ENCODE data around the gene PIK3C2G. TPM values are rescaled to one million over a fixed set of nuclear protein-coding genes. Genes with fewer than 3 reads are reported as not detected.

PIK3C2G gene
- total and polyA plus RNA-seq, 8 donors: 0.29 to 191 (median 48.7) TPM

- Histone ChIP-seq H3K27ac (peak overlapping the region; percentile 58 to 81 (median 81)), H3K4me3 (peak overlapping the region; percentile 24 to 44 (median 30))
These were observed 3.3 kb downstream of the PIK3C2G start for GRCh38 chr12:18264581-18265075.

GRCh38 chr12:18267427-18268099, 6.2 kb downstream of the PIK3C2G start:
- intact Hi-C loops (cut with DNase I; ENCODE audit: low total_unique reads): no loop called here
- Histone ChIP-seq H3K4me1 (peaks cover 0 to 20% (median 0%) of the 10 kb centered on the region in 4 donors), H3K4me3 (peak overlapping the region in 3 of 4 donors; percentile 12 to 30 (median 12)), H3K27me3 (no peaks in the 10 kb centered on the region), H3K9me3 (no peaks in the 10 kb centered on the region), H3K36me3 (no peaks in the 10 kb centered on the region), H3K27ac (peak overlapping the region in 4 of 5 donors; percentile 32 to 56 (median 45))
- TF ChIP-seq EP300 (IDR thresholded peaks at IDR 0.05) (no peak), CTCF (IDR thresholded peaks at IDR 0.05) (no peak), POLR2A (IDR thresholded peaks at IDR 0.05) (no peak), POLR2AphosphoS5 (IDR thresholded peaks at IDR 0.05) (no peak)
- no peak for DNase-seq
- WGBS, 5 donors: 30 to 63% (median 41%) methylated on average over 9 of the region's 9 CpGs

More at GRCh38 chr12:18264581-18265075, 3.3 kb downstream of the PIK3C2G start:
- intact Hi-C loops (cut with DNase I; ENCODE audit: low total_unique reads): no loop called here
- 26 to 67% (median 43%) methylated on average over 1 of the region's 1 CpG for WGBS, 5 donors
- Histone ChIP-seq H3K36me3 (no peaks in the 10 kb centered on the region), H3K4me1 (peaks cover 0 to 9% (median 0%) of the 10 kb centered on the region in 4 donors), H3K27me3 (no peaks in the 10 kb centered on the region), H3K9me3 (no peaks in the 10 kb centered on the region)
- no peak for DNase-seq
- TF ChIP-seq EP300 (IDR thresholded peaks at IDR 0.05): no peak
- no peak for TF ChIP-seq POLR2A (IDR thresholded peaks at IDR 0.05)
- TF ChIP-seq POLR2AphosphoS5 (IDR thresholded peaks at IDR 0.05): no peak
- no peak for TF ChIP-seq CTCF (IDR thresholded peaks at IDR 0.05)

- Histone ChIP-seq H3K27me3 (no peaks in the 10 kb centered on the region), H3K36me3 (no peaks in the 10 kb centered on the region), H3K4me1 (peaks cover 0 to 27% (median 10%) of the 10 kb centered on the region in 4 donors), H3K9me3 (no peaks in the 10 kb centered on the region), H3K4me3 (no peak overlapping the region), H3K27ac (peak overlapping the region in 2 of 5 donors; percentile 14 to 35)
- 39 to 61% (median 51%) methylated on average over 3 of the region's 3 CpGs for WGBS, 5 donors
- intact Hi-C loops (cut with DNase I; ENCODE audit: low total_unique reads): no loop called here
- TF ChIP-seq POLR2A (IDR thresholded peaks at IDR 0.05) (no peak), POLR2AphosphoS5 (IDR thresholded peaks at IDR 0.05) (no peak), CTCF (IDR thresholded peaks at IDR 0.05) (no peak), EP300 (IDR thresholded peaks at IDR 0.05) (no peak)
- DNase-seq: no peak
These were observed 9.7 kb downstream of the PIK3C2G start for GRCh38 chr12:18270958-18271460.

- intact Hi-C loops (cut with DNase I; ENCODE audit: low total_unique reads): no loop called here
- Histone ChIP-seq H3K9me3 (no peaks in the 10 kb centered on the region), H3K27me3 (no peaks in the 10 kb centered on the region), H3K36me3 (no peaks in the 10 kb centered on the region), H3K27ac (no peak overlapping the region), H3K4me1 (peaks cover 0 to 28% (median 14%) of the 10 kb centered on the region in 4 donors), H3K4me3 (no peak overlapping the region)
- no peak for DNase-seq
- no peak for TF ChIP-seq CTCF (IDR thresholded peaks at IDR 0.05)
- no peak for TF ChIP-seq EP300 (IDR thresholded peaks at IDR 0.05)
- no peak for TF ChIP-seq POLR2A (IDR thresholded peaks at IDR 0.05)
- no peak for TF ChIP-seq POLR2AphosphoS5 (IDR thresholded peaks at IDR 0.05)
- WGBS, 5 donors: 55 to 83% (median 74%) methylated on average over 1 of the region's 1 CpG
These were observed 14.7 kb downstream of the PIK3C2G start for GRCh38 chr12:18275981-18276380.

All from stomach (tissue), 9 donors.